Endothelial cell of umbilical vein (primary cell): ENCODE measurements around the gene NHLH2. TPM values are rescaled to one million over a fixed set of nuclear protein-coding genes. Genes with fewer than 3 reads are reported as not detected.

ENCODE experiments used
- BruUV-seq: library from RNA; stranded (reverse); fragments of 400-500 nt; replicated peaks from 2 replicates; lab custom pipeline; 2021; lab: Mats Ljungman, UMichigan
- CTCF ChIA-PET: fragments of 300-600, 350-600 bp; sonication (Branson Sonifier 250); formaldehyde crosslinking; loops from one replicate; lab custom pipeline; 2021; ENCODE audit warnings: antibody characterized with exemption, inconsistent platforms; lab: Charles Lee
- POLR2A ChIA-PET: fragments of 300-600, 350-600 bp; sonication (Branson Sonifier 250); formaldehyde crosslinking; loops from one replicate; lab custom pipeline; 2021; ENCODE audit warnings: antibody characterized with exemption, inconsistent platforms; lab: Charles Lee
- DNase-seq: peaks from one replicate; pipeline ENCODE4 v3.0.0-alpha.2; 2011; ENCODE audit warnings: low read depth, low spot score
- FAIRE-seq: peaks from 2 replicates; lab custom pipeline; 2011; peaks lifted over from hg19 to GRCh38; lab: Jason Lieb, UNC
- H2AFZ ChIP-seq: 2 replicates; pipeline ENCODE4 v1.6.0; 2012; ENCODE audit warnings: low read depth, low read length, control low read depth, inconsistent platforms
- H3K27ac ChIP-seq: 2 replicates; pipeline ENCODE4 v1.5.1; 2011; ENCODE audit warnings: low read depth, mild to moderate bottlenecking, control low read depth, low read length, moderate library complexity; ENCODE audit not compliant: insufficient read depth
- H3K27me3 ChIP-seq, 2 experiments: 2 replicates each; pipeline versions ENCODE4 v1.6.0 to v1.6.1; 2011; ENCODE audit warnings: low read length in 2 of 2, mixed read lengths in 1 of 2; ENCODE audit not compliant: control insufficient read depth in 2 of 2, insufficient read depth in 2 of 2
- H3K36me3 ChIP-seq, 2 experiments: 2 replicates in 1 of 2; 3 replicates in 1 of 2; pipeline ENCODE4 v1.5.1; 2011; ENCODE audit warnings: low read length in 2 of 2, mild to moderate bottlenecking in 1 of 2, moderate library complexity in 1 of 2; ENCODE audit not compliant: control insufficient read depth in 2 of 2, insufficient read depth in 2 of 2; ENCODE audit errors: extremely low read depth in 1 of 2
- H3K4me1 ChIP-seq: 3 replicates; pipeline ENCODE4 v1.5.1; 2011; ENCODE audit warnings: mild to moderate bottlenecking, low read length; ENCODE audit not compliant: control insufficient read depth, insufficient read depth; ENCODE audit errors: extremely low read depth
- H3K4me2 ChIP-seq: 2 replicates; pipeline ENCODE4 v1.6.1; 2011; ENCODE audit warnings: low read length, control low read depth, mixed read lengths; ENCODE audit not compliant: insufficient read depth
- H3K4me3 ChIP-seq, 3 experiments: fragments of 200-600 bp in 1 of 3; sonication (generic), shearing (Covaris generic) in 1 of 3; replicated peaks in 1 of 3; 2 replicates each; pipeline ENCODE4 v1.5.1; 2011 to 2016; ENCODE audit warnings: control low read depth in 3 of 3, low read length in 3 of 3, mild to moderate bottlenecking in 2 of 3, inconsistent platforms in 1 of 3, low read depth in 1 of 3, moderate library complexity in 1 of 3; ENCODE audit not compliant: insufficient read depth in 1 of 3
- H3K79me2 ChIP-seq: 2 replicates; pipeline ENCODE4 v1.6.0; 2012; ENCODE audit warnings: low read length, inconsistent platforms; ENCODE audit not compliant: control insufficient read depth, insufficient read depth
- H3K9ac ChIP-seq: replicated peaks from 2 replicates; pipeline ENCODE3; 2011; ENCODE audit warnings: low read length, control low read depth; ENCODE audit not compliant: insufficient read depth; ENCODE audit errors: extremely low read depth
- H3K9me1 ChIP-seq: replicated peaks from 3 replicates; pipeline ENCODE4 v1.6.0; 2011; ENCODE audit warnings: mild to moderate bottlenecking, low read length; ENCODE audit not compliant: control insufficient read depth, insufficient read depth; ENCODE audit errors: extremely low read depth
- H3K9me3 ChIP-seq: replicated peaks from 2 replicates; pipeline ENCODE4 v1.5.1; 2012; ENCODE audit warnings: low read length, inconsistent platforms; ENCODE audit not compliant: control insufficient read depth, insufficient read depth
- H4K20me1 ChIP-seq: replicated peaks from 2 replicates; pipeline ENCODE3; 2011; ENCODE audit warnings: mild to moderate bottlenecking, low read length; ENCODE audit not compliant: control insufficient read depth, insufficient read depth; ENCODE audit errors: extremely low read depth
- EZH2 ChIP-seq: IDR thresholded peaks from 2 replicates; pipeline ENCODE4 v1.6.1; 2012; ENCODE audit warnings: borderline replicate concordance, low read depth, mild to moderate bottlenecking, moderate library complexity, low read length, inconsistent platforms; ENCODE audit not compliant: severe bottlenecking
- FOS ChIP-seq: IDR thresholded peaks from 2 replicates; pipeline ENCODE4 v1.6.1; 2011; ENCODE audit warnings: mild to moderate bottlenecking, low read length, moderate library complexity, borderline replicate concordance; ENCODE audit not compliant: insufficient read depth
- GATA2 ChIP-seq: IDR thresholded peaks from 2 replicates; pipeline ENCODE4 v1.7.0; 2011; ENCODE audit warnings: low read depth, mild to moderate bottlenecking, moderate library complexity, mixed read lengths, low read length; ENCODE audit not compliant: insufficient read length, insufficient read depth
- JUN ChIP-seq: IDR thresholded peaks from 2 replicates; pipeline ENCODE4 v1.6.1; 2011; ENCODE audit warnings: borderline replicate concordance, low read depth; ENCODE audit not compliant: insufficient read length, insufficient read depth
- MAX ChIP-seq: IDR thresholded peaks from 2 replicates; pipeline ENCODE4 v1.6.1; 2011; ENCODE audit not compliant: insufficient read depth, insufficient read length
- MYC ChIP-seq: IDR thresholded peaks from one replicate; pipeline ENCODE4 v1.6.1; 2011; ENCODE audit warnings: mild to moderate bottlenecking, low read depth, low read length
- POLR2A ChIP-seq: IDR thresholded peaks from 2 replicates; pipeline ENCODE4 v1.6.1; 2012; ENCODE audit warnings: low read depth, mild to moderate bottlenecking, control low read depth, low read length
- POLR2AphosphoS5 ChIP-seq: IDR thresholded peaks from 2 replicates; pipeline ENCODE4 v1.6.1; 2012; ENCODE audit warnings: low read depth, mild to moderate bottlenecking, control low read depth, low read length, moderate library complexity; ENCODE audit not compliant: insufficient read depth
- dilution Hi-C: fragments of 300-500 bp; cut with MboI; formaldehyde crosslinking; loops from one replicate; pipeline ENCODE4 v1.15.0; 2019; ENCODE audit warnings: low sequenced_read_pairs; ENCODE audit not compliant: extremely low pct_ligation_motif_present
- intact Hi-C: fragments of 100-400 bp; cut with micrococcal nuclease; formaldehyde crosslinking; loops from one replicate; pipeline ENCODE4 v1.10.0; 2022
- polyA plus RNA-seq, 4 experiments: library from polyadenylated mRNA; depleted of rRNA in 3 of 4; stranded (reverse) in 3 of 4; unstranded in 1 of 4; fragments of >200 nt; gene quantifications; 2 replicates each; pipeline versions ENCODE4 v1.2.1 to v1.2.3, GENCODE V29; 2011 to 2012; ENCODE audit warnings: missing spikeins in 1 of 4
- total RNA-seq: library from RNA; stranded (reverse); gene quantifications from 2 replicates; pipeline ENCODE4 v1.2.3, GENCODE V29; 2021
- TF ChIP-seq, protein P1 (sequence below), 2 donors: IDR thresholded peaks; 1 replicate in 1 of 2; 2 replicates in 1 of 2; pipeline ENCODE4 v1.5.1; 2011; ENCODE audit warnings: low read length in 2 of 2, mild to moderate bottlenecking in 2 of 2, moderate library complexity in 2 of 2, control low read depth in 1 of 2, inconsistent platforms in 1 of 2, low read depth in 1 of 2; ENCODE audit not compliant: insufficient read depth in 1 of 2; ENCODE audit errors: extremely low read depth in 1 of 2

NHLH2 gene
- total and polyA plus RNA-seq, 2 donors (not counting 3 experiments of a cell fraction or from before 2014, with no cell fraction given): not detected

DNA sequence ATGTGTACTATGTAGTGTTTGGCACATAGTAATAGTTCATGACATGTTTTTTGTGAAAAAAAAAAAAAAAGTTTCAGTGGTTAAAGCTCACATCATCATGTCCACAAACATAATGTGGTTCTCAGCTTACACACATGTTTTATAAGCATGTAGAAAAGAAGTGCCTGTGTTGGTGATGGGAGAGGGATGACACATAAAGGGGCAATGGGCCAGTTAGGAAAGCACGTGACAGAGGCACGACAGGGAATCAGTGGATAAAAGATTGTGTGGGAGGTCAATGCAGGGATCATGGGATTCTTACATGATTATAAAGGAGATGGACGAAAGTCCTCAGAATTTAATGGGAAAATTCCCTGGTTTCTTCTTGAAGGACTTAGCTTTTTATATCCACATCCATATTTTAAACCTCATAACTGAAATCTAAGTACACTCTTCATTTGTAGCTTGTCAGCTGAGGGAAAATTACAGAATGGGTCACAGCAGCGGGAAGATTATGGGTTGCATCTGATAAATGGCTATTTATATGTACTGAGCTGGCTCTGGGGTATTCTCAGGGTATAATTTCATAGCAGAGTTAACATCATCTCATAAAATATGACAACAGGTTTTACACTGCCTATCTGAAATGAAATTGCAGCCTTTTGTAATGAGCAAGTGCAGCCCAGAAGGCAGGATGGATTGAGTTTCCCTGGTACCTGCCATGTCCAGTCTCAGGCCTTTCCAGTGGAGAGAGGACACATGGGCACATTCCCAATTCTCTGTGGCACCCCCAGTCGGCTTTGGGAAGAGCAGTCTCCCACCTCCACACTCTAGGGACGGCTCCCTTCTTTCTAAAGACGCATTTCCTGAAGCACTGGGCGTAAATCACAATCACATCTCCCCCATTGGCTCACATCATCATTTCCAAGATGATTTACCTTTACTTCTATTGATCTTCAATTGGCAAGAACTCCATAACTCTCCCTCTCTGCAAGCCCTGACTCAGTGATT, 42.3 kb upstream of the NHLH2 start:
- no peaks in the 10 kb centered on the region for H3K9me1 ChIP-seq
- ChIA-PET CTCF (interaction anchor here (0.9 kb wide), 1 partner anchor 47 kb away, joined by 3 read pairs; no protein-coding TSS in a partner anchor), POLR2A (no interaction called here)
- dilution Hi-C loops (no loop called here), intact Hi-C loops (no loop called here)
- H3K4me1 ChIP-seq: no peaks in the 10 kb centered on the region
- no peaks in the 10 kb centered on the region for H4K20me1 ChIP-seq
- no TSS peak for BruUV-seq
- no peak overlapping the region for H3K9ac ChIP-seq
- no peaks in the 10 kb centered on the region for H3K79me2 ChIP-seq
- no peak overlapping the region for H3K4me3 ChIP-seq
- H3K27ac ChIP-seq: no peak overlapping the region
- no peaks in the 10 kb centered on the region for H3K36me3 ChIP-seq
- H3K9me3 ChIP-seq: no peaks in the 10 kb centered on the region
- H2AFZ ChIP-seq: no peak overlapping the region
- TF ChIP-seq FOS: no peak
- TF ChIP-seq, protein P1, sequence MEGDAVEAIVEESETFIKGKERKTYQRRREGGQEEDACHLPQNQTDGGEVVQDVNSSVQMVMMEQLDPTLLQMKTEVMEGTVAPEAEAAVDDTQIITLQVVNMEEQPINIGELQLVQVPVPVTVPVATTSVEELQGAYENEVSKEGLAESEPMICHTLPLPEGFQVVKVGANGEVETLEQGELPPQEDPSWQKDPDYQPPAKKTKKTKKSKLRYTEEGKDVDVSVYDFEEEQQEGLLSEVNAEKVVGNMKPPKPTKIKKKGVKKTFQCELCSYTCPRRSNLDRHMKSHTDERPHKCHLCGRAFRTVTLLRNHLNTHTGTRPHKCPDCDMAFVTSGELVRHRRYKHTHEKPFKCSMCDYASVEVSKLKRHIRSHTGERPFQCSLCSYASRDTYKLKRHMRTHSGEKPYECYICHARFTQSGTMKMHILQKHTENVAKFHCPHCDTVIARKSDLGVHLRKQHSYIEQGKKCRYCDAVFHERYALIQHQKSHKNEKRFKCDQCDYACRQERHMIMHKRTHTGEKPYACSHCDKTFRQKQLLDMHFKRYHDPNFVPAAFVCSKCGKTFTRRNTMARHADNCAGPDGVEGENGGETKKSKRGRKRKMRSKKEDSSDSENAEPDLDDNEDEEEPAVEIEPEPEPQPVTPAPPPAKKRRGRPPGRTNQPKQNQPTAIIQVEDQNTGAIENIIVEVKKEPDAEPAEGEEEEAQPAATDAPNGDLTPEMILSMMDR (IDR thresholded peaks at IDR 0.05; ENCODE audit: extremely low read depth in 1 of 2, insufficient read depth in 1 of 2, low read depth in 1 of 2, low read length in 2 of 2): no peak
- TF ChIP-seq MYC: no peak
- no peak for TF ChIP-seq POLR2AphosphoS5
- no peak for TF ChIP-seq JUN
- TF ChIP-seq GATA2: no peak
- TF ChIP-seq POLR2A: no peak
- TF ChIP-seq MAX: no peak
- no peak for TF ChIP-seq EZH2
- peaks cover 0 to 2% of the 10 kb centered on the region in 2 experiments for H3K27me3 ChIP-seq
- no peak overlapping the region for H3K4me2 ChIP-seq
- DNase-seq: no peak
- FAIRE-seq: no peak
